Measurements from ENCODE around the gene NPW.

NPW gene

GRCh38 chr16:1985466-1986150 lies 34.0 kb upstream of the NPW start:
- TF ChIP-seq ZFX (IDR thresholded peaks at IDR 0.05; ENCODE audit: borderline replicate concordance) (no peak), CTCF (IDR thresholded peaks at IDR 0.05) (no peak)
- H3K27ac ChIP-seq = peak overlapping the region; percentile 96

GRCh38 chr16:1987198-1987597 lies 32.4 kb upstream of the NPW start:
- H3K27ac ChIP-seq = no peak overlapping the region
- TF ChIP-seq CTCF (IDR thresholded peaks at IDR 0.05) = no peak
- TF ChIP-seq ZFX (IDR thresholded peaks at IDR 0.05; ENCODE audit: borderline replicate concordance) = no peak

GRCh38 chr16:1989209-1990100 lies 30.1 kb upstream of the NPW start, which contains the start of gene SYNGR3:
SYNGR3 (plus strand) TSS chr16:1989970; CDS start chr16:1990103, 133 bp downstream.
- H3K27ac ChIP-seq = peak within 1 kb of the TSS; percentile 78

GRCh38 chr16:1990101-1990350 lies 29.6 kb upstream of the NPW start:
- TF ChIP-seq CTCF (IDR thresholded peaks at IDR 0.05) (no peak), ZFX (IDR thresholded peaks at IDR 0.05; ENCODE audit: borderline replicate concordance) (no peak)
- H3K27ac ChIP-seq = peak overlapping the region; percentile 78; the same call in 1 of the 2 replicates

More at GRCh38 chr16:1989209-1990100, 30.1 kb upstream of the NPW start, which contains the start of gene SYNGR3:
- TF ChIP-seq CTCF (IDR thresholded peaks at IDR 0.05) (no peak), ZFX (IDR thresholded peaks at IDR 0.05; ENCODE audit: borderline replicate concordance) (no peak)

GRCh38 chr16:1990351-1991134 lies 29.0 kb upstream of the NPW start:
- H3K27ac ChIP-seq = peak overlapping the region; percentile 78

GRCh38 chr16:1991135-1991551 lies 28.4 kb upstream of the NPW start:
- TF ChIP-seq ZFX (IDR thresholded peaks at IDR 0.05; ENCODE audit: borderline replicate concordance) (no peak), CTCF (IDR thresholded peaks at IDR 0.05) (no peak)
- peak overlapping the region; percentile 78 for H3K27ac ChIP-seq

More at GRCh38 chr16:1990351-1991134, 29.0 kb upstream of the NPW start:
- TF ChIP-seq ZFX (IDR thresholded peaks at IDR 0.05; ENCODE audit: borderline replicate concordance) (no peak), CTCF (IDR thresholded peaks at IDR 0.05) (no peak)
